Chondrocyte (in vitro differentiated cells): Measurements from ENCODE around the gene TBRG4. TPM values are rescaled to one million over a fixed set of nuclear protein-coding genes. Genes with fewer than 3 reads are reported as not detected.

Experiments used
- DNase-seq: peaks from one replicate; pipeline ENCODE4 v3.0.0; 2021; ENCODE audit warnings: mixed read lengths, low spot score
- H3K27ac Mint-ChIP-seq: one replicate; pipeline ENCODE4 v1.8.0; 2021; ENCODE audit warnings: mild to moderate bottlenecking, moderate library complexity, mixed read lengths; ENCODE audit not compliant: unreplicated experiment
- H3K27me3 Mint-ChIP-seq: 2 replicates; pipeline ENCODE4 v1.8.0; 2021; ENCODE audit warnings: low read depth, mixed read lengths
- H3K36me3 Mint-ChIP-seq: 2 replicates; pipeline ENCODE4 v1.8.0; 2021; ENCODE audit warnings: low read depth, mixed read lengths
- H3K4me1 Mint-ChIP-seq: 2 replicates; pipeline ENCODE4 v1.8.0; 2021; ENCODE audit warnings: low read depth, mild to moderate bottlenecking, mixed read lengths
- H3K4me3 Mint-ChIP-seq: one replicate; pipeline ENCODE4 v1.8.0; 2021; ENCODE audit warnings: mild to moderate bottlenecking, moderate library complexity, mixed read lengths; ENCODE audit not compliant: unreplicated experiment
- H3K9me3 Mint-ChIP-seq: 2 replicates; pipeline ENCODE4 v1.8.0; 2021; ENCODE audit warnings: low read depth, mixed read lengths
- total RNA-seq: library from RNA; stranded (reverse); gene quantifications from 3 replicates; pipeline ENCODE4 v1.2.1, GENCODE V29; 2021
- TF ChIP-seq, protein P1 (sequence below): fragments of 200-600 bp; sonication (generic); IDR thresholded peaks from 2 replicates; pipeline ENCODE4 v1.5.0; 2021; ENCODE audit warnings: antibody characterized with exemption, mild to moderate bottlenecking, moderate library complexity

Gene TBRG4
- total RNA-seq, 1 donor from 2014 or later = 39.5 TPM

- no peaks in the 10 kb centered on the region for H3K36me3 Mint-ChIP-seq
- H3K27ac Mint-ChIP-seq = no peak overlapping the region
- H3K9me3 Mint-ChIP-seq = no peaks in the 10 kb centered on the region
- no peaks in the 10 kb centered on the region for H3K27me3 Mint-ChIP-seq
- no peaks in the 10 kb centered on the region for H3K4me1 Mint-ChIP-seq
- peak; percentile 63 for DNase-seq
- TF ChIP-seq, protein P1, sequence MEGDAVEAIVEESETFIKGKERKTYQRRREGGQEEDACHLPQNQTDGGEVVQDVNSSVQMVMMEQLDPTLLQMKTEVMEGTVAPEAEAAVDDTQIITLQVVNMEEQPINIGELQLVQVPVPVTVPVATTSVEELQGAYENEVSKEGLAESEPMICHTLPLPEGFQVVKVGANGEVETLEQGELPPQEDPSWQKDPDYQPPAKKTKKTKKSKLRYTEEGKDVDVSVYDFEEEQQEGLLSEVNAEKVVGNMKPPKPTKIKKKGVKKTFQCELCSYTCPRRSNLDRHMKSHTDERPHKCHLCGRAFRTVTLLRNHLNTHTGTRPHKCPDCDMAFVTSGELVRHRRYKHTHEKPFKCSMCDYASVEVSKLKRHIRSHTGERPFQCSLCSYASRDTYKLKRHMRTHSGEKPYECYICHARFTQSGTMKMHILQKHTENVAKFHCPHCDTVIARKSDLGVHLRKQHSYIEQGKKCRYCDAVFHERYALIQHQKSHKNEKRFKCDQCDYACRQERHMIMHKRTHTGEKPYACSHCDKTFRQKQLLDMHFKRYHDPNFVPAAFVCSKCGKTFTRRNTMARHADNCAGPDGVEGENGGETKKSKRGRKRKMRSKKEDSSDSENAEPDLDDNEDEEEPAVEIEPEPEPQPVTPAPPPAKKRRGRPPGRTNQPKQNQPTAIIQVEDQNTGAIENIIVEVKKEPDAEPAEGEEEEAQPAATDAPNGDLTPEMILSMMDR = no peak
- H3K4me3 Mint-ChIP-seq = no peak overlapping the region
Measured at GRCh38 chr7:45126920-45127319, 15.4 kb upstream of the TBRG4 start.

GRCh38 chr7:45126201-45126600 is 14.7 kb upstream of the TBRG4 start:
- Mint-ChIP-seq H3K27ac (no peak overlapping the region), H3K4me1 (no peaks in the 10 kb centered on the region), H3K4me3 (no peak overlapping the region), H3K27me3 (no peaks in the 10 kb centered on the region), H3K36me3 (no peaks in the 10 kb centered on the region), H3K9me3 (no peaks in the 10 kb centered on the region)
- DNase-seq = peak; percentile 36
- TF ChIP-seq, protein P1 = no peak

DNA sequence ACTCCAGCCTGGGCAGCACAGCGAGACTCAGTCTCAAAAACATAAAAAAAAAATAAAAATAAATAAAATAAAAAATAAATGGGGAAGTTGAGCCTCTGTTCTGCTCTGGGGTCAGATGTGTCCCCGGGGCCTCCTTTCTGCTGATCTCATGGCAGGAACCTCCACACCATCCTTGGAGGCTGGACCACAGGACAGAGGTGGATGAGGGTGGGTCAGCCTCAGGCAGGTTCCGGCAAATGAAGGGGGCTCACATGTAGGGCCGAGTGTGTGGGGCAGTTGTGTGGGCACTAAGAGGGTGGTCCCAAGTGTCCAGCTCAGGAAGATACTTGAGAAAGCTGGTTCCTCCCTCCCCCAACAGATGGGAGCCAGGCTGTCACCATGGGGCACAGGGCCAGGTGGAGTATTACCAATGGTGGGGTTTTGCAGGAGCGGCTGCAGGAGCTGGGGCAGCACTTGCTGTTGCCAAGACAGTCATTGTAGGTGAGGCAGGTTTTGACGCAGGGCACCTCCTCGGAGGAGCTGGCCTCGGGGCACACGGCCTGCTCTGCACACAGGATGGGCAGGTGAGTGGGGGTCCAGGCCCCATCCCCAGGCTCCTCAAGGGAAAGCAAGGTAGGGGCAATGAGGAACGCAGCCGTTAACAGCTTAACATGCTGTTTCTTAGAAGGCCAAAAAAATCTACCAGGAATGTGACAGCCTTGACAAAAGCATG is 13.9 kb upstream of the TBRG4 start:
- no peaks in the 10 kb centered on the region for H3K9me3 Mint-ChIP-seq
- H3K4me1 Mint-ChIP-seq = no peaks in the 10 kb centered on the region
- H3K27ac Mint-ChIP-seq = no peak overlapping the region
- TF ChIP-seq, protein P1 = no peak
- H3K27me3 Mint-ChIP-seq = no peaks in the 10 kb centered on the region
- H3K36me3 Mint-ChIP-seq = no peaks in the 10 kb centered on the region
- peak; percentile 60 for DNase-seq
- H3K4me3 Mint-ChIP-seq = no peak overlapping the region

GRCh38 chr7:45123913-45124710 is 12.6 kb upstream of the TBRG4 start:
- DNase-seq = peak; percentile 83
- Mint-ChIP-seq H3K36me3 (no peaks in the 10 kb centered on the region), H3K27me3 (no peaks in the 10 kb centered on the region), H3K9me3 (no peaks in the 10 kb centered on the region), H3K4me3 (no peak overlapping the region), H3K4me1 (no peaks in the 10 kb centered on the region), H3K27ac (no peak overlapping the region)
- TF ChIP-seq, protein P1 = no peak

DNA sequence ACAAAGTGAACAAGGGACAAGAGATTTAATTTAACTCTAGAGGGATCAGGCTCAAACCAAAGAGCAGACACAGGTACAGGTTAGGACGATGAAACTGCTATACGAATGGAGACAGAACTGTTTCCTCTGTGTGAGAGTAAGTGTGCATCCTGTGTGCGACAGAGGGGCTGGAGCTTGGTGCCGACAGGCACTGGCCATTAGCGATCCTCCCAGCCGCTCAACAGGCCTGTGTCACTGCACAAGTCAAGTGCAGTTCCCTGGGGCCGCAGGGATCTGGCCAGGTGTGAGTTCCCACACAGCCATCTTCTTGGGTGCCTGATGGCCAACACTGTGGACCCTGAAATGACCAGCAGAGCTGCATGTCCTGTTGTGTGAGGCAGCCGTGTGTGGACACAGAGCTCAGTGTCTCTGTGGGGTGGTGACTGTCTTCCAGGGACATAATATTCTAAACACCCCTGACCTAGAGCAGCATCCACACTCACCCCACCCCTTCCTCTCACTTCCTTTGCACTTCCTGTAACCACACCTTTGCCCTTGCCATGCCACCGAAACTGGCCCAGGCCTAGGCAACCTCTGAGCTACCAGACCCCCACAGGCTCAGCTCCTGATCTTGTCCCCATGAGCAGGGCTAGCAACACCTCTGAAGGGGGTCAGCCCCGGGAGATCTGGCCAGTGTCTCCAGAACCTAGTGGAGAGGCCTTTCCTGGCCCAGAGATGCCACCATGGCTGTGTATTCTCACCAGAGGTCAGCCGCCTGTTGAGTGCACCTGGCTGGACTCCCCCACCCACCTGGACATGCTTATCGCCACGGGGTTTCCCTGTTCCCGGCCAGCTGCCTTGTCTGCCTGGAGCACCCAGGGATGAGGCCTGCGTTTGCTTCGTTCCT is 11.7 kb upstream of the TBRG4 start:
- Mint-ChIP-seq H3K4me3 (no peak overlapping the region), H3K4me1 (no peaks in the 10 kb centered on the region), H3K9me3 (no peaks in the 10 kb centered on the region), H3K27me3 (no peaks in the 10 kb centered on the region), H3K36me3 (no peaks in the 10 kb centered on the region), H3K27ac (no peak overlapping the region)
- peak; percentile 68 for DNase-seq
- TF ChIP-seq, protein P1 = no peak
